HG03575 (cell line): ENCODE data around the gene HLTF.
"Not testable (repeated sequence)": the region's sequence is repeated elsewhere in the genome, so short reads cannot be mapped to it uniquely, and the experiment has no call there.

Source experiments
- ATAC-seq: cut with Tn5 transposase; IDR thresholded peaks from one replicate; pipeline ENCODE4 v1.9.1; 2021; ENCODE audit not compliant: unreplicated experiment, insufficient number of reproducible peaks, low FRiP score; ENCODE audit errors: extremely low read depth

The HLTF gene

GRCh38 chr3:149086232-149086988 lies at the start of gene HLTF:
TSS of gene HLTF (minus strand) at chr3:149086533. CDS start at chr3:149086336, 197 bp downstream.
- peak; percentile 89 for ATAC-seq

GRCh38 chr3:149134575-149134974 lies 48.2 kb upstream of the HLTF start:
- ATAC-seq = no peak

DNA sequence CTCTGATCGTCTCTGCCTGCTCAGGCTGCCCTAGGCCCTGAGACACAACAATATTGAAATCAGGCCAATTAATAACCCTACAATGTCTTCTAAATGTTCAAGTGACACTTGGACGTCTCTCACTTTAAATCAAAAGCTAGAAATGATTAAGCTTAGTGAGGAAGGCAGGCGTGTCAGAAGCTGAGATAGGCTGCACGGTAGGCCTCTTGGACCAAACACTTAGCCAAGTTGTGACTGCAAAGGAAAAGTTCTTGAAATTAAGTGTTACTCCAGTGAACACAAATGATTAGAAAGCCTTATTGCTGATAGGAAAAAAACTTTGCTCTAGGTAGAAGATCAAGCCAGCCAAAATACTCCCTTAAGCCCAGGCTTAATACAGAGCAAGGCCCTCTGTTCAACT lies 45.3 kb upstream of the HLTF start:
- no peak for ATAC-seq

GRCh38 chr3:149129326-149130205 lies 43.2 kb upstream of the HLTF start, which contains the start of gene HPS3:
TSS of gene HPS3 (plus strand) at chr3:149129638. CDS start at chr3:149129724, 86 bp downstream.
- peak; percentile 84 for ATAC-seq

DNA sequence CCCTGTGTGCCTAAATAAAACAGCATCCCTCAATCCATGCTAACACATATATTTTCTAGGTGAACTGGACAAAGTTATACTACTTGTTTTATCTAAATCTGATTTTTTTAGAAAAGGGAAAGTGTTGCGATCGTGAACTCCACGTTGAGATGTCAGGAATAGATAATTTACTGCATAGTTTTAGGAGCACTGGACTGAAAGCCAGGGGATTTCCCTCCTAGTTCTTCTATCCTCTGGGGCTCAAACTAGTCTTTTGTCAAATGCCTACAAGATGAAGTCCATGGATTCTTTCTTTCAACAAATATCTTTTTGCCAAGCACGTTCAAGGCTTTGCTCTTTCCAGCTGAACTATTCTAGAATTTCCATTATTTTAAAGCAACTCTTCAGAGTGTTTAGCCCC lies 42.5 kb upstream of the HLTF start:
- ATAC-seq = no peak

GRCh38 chr3:149122721-149123578 lies 36.6 kb upstream of the HLTF start:
- no peak for ATAC-seq

DNA sequence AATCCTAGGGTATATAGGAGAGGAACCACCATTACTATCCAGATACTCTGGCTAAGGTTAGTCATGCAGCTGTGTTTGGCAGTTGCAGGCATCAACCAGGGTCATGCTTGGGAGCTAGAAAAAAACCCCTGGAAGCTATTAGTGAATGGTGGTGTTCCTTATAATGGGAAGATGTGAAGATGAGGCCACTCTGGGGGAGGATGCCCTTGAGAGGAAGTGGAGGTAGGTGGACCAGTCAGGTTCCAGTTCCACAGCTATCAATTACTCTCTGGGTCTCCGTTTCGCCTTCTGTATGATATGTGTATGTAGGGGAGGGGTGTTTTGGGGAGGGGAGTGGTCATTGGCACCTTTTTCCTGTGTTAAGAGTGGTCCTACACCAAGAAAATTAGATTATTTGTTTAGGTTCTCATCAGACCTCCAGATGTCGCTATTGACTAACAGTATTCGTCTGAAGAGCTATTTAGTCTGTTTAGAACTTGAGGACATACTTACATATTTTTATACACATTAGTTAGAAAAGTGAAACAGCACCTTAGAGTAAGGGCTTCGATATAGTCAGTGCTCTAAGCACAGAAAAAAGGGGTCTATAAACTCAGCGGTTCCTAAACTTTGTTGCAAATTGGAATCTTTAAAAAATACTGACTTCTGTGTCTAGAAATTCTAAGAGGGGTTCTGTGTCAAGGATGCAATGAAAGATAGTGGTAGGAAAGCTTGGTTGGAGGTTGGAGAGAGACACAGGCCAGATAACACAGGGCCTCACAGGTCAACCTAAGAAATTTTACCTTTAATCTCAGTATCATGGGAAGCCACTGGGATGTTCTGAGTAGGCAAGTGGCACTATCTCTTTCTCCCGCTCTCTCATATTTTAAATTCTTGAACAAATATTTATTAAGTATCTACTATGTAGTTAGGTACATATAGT lies 34.0 kb upstream of the HLTF start:
- ATAC-seq = no peak

DNA sequence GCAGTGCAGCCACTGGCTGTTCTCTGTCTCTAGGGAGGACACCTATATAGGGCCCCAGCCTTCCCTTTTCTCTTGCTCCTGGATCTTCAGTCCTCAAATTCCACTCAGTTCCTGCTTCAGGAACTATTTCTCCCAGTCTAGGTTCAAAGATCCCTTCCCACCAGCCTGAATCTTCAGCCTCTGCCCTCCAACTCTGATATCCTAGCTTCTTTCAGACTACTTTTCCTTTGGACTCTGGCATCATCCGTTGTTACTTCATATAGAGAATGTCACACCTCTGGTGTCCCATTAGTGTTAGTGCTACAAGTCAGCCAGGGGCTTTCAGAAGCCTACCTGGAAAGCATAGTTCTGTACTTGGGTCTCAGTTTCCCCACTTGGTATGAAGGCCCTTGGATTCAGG lies 33.1 kb upstream of the HLTF start:
- ATAC-seq = no peak

DNA sequence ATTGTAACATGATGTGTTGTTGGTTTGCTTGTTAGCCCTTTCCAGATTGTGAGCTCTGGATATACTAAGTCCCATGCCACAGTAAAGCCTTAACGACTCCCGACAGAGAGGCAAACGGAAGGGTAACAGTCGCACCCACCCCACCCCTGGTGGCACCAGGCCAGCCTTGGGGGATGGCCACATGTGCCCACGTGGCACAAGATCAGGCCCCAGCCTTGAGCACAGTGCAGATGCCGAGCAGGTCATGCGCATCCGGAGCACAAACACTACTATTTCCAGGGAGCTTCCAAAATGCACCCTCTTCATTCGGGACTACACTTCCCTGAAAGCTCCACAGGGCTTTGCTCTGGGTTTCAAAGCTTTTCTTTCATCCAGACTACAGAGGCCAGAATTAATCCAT lies 32.4 kb upstream of the HLTF start:
- no peak for ATAC-seq

DNA sequence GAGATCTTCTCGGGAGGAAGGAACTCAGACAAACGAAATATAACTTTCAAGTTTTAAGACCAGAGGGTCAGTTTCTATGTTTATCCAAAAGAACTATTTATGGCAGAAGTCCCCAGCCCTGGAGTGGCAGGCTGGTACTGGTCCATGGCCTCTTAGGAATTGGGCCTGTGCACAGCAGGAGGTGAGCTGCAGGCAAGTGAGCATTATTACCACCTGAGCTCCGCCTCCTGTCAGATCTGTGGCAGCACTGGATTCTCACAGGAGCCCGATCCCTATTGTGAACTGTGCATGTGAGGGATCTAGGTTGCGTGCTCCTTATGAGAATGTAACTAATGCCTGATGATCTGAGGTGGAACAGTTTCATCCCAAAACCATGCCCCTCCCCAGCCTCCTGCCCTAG lies 28.8 kb upstream of the HLTF start:
- ATAC-seq = no peak

GRCh38 chr3:149114458-149114857 lies 28.1 kb upstream of the HLTF start:
- no peak for ATAC-seq

- ATAC-seq = no peak
These were observed 18.2 kb upstream of the HLTF start for GRCh38 chr3:149104484-149104883.

DNA sequence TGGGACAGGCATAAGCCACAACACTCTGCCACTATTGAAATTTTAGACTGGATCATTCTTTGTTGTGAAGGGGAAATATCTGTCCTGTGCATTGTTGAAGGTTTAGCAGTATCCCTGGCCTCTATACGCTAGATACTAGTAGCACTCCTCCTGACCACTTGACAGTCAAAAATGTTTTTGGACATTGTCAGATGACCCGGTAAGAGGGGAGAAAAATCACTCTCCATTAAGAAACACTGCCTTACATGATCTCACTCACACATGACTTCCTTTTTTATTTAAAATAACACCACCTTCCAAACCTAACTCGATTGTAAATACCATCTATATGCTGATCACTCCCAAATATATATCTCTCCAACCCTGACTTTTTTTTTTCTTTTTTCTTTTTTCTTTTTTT lies 15.3 kb upstream of the HLTF start:
- ATAC-seq = no peak

DNA sequence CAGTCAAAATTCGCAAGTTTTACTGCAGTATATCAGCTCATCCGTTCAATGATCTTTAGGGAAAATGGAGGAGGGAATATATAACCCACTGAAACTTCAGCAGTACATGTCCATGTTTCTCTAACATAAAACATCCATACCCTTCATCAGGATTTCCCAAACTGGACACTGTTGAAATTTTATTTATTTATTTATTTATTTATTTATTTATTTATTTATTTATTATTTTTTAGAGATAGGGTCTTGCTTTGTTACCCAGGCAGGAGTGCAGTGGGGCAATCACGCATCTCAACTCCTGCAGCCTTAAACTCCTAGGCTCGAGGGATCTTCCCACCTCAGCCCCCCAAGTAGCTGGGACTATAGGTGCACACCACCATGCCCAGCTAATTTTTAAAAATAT lies 14.8 kb upstream of the HLTF start:
- ATAC-seq = no peak

DNA sequence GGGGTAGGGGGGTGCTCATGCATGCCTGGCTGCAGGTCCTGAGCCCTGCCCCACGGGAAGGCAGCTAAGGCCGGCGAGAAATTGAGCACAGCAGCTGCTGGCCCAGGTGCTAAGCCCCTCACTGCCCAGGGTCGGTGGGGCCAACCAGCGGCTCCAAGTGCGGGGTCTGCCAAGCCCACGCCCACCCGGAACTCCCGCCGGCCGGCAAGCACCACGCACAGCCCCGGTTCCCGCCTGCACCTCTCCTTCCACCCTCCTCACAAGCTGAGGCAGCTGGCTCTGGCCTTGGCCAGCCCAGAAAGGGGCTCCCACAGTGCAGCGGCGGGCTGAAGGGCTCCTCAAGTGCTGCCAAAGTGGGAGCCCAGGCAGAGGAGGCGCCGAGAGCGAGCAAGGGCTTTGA lies 11.7 kb upstream of the HLTF start:
- ATAC-seq = not testable (repeated sequence)

DNA sequence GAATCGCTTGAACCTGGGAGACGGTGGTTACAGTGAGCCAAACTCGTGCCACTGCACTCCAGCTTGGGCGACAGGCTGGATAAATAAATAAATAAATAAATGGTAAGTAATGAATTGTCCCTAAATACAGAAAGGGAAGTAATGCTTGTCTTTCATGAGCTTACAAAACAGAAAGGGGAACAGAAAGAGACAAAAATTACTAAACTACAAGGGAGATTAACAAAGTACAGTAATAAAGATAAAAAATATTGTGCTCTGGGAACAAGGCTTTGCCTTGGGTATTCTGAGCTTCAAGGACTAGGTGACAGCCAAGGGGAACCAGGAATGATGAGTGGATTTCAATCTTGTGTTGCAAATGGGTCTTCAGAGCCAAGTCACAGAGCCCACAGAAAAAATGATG lies 9.2 kb upstream of the HLTF start:
- ATAC-seq = peak; percentile 92

DNA sequence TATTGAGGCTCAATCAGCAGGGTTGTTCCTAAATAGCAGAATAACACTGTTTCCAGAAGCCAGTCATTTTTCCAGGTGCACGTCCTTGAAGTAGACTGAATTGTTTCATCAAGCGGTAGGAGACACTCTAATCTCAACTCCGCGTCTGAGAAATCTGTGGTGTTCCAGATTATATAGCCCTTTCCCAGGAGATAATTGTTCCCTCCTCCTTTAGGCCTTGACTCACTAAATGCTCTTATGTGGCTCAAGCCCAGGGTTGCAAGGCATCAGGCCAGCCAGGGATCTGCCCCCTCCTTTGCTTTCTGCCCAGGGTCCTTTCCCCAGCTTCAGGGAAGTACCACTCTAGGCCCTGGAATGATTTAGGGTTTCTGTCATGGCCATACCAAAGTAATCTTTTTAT lies 5.7 kb upstream of the HLTF start:
- ATAC-seq = no peak

DNA sequence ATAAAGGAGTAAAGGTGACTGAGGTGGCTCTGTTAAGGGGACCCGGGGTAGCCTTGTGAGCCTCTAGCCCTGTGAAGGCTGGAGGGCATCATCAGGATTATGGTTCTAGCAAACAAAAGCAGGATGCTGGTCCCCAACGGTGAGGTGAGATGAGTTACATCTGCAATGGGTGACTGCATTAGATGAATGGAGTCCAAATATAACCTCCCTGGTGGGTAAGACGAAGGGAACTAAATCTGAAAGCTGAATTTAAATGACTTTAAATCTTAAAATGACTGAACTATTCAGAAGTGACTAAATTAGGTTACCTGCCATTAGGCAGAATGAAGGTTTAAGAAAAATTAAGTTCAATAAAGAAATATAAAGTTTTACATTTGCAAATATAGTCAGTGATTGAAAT lies 4.6 kb upstream of the HLTF start:
- ATAC-seq = no peak
